AG09309 (cell line): ENCODE data around the gene SMYD1.

ENCODE experiments used
- DNase-seq: peaks from one replicate; pipeline ENCODE4 v3.0.0-alpha.2; 2010; ENCODE audit warnings: low read depth
- H3K4me3 ChIP-seq: 2 replicates; pipeline ENCODE4 v1.5.1; 2011; ENCODE audit warnings: mild to moderate bottlenecking, low read depth, low read length, moderate library complexity; ENCODE audit not compliant: control insufficient read depth
- CTCF ChIP-seq: IDR thresholded peaks from 2 replicates; pipeline ENCODE4 v1.5.1; 2011; ENCODE audit warnings: mild to moderate bottlenecking, low read depth, low read length, inconsistent platforms; ENCODE audit not compliant: insufficient read depth, control insufficient read depth; ENCODE audit errors: missing control alignments

Gene SMYD1

DNA sequence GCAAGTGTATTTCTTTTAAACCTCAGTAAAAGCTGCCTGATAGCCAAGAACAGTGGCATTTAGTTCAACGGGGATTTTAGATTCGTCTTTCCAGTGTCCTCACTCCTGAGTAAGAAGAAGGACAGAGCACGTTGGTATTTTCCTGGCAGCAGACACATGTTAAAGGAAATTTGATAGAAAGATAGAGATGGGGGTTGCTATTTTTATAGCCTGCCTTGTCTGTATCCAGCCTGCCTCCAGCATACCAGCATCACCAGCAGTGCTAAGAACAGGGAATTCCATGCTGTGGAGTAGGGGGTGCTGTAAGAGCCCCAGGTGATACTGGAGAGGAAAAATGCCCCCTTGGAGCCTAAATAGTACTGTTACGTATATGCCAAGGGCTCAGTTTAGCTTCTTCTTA is 1.1 kb upstream of the SMYD1 start:
- H3K4me3 ChIP-seq = no peak overlapping the region
- no peak for DNase-seq
- no peak for TF ChIP-seq CTCF

- DNase-seq = no peak
- H3K4me3 ChIP-seq = no peak overlapping the region
- no peak for TF ChIP-seq CTCF
Observed at GRCh38 chr2:88067189-88067588, 436 bp upstream of the SMYD1 start.

DNA sequence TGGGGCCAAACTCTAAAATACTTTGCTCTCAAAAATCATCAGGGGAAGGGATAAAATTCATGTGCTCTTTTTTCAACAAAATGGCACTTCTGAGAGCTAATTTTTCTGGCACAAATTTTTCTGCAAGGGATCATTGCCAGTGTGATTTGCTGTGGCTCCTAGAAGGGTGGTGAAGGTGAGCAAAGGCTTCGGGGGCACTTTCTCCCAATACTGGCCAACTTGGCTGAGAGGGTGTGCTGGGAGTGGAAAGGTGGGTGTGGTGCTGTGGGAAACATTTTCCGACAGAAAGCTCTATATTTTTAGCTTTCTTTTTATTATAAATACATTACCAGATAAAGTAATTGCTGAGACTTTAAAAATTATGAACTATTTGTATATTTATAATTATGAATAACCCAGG is 419 bp downstream of the SMYD1 start:
- no peak for TF ChIP-seq CTCF
- no peak overlapping the region for H3K4me3 ChIP-seq
- DNase-seq = no peak

DNA sequence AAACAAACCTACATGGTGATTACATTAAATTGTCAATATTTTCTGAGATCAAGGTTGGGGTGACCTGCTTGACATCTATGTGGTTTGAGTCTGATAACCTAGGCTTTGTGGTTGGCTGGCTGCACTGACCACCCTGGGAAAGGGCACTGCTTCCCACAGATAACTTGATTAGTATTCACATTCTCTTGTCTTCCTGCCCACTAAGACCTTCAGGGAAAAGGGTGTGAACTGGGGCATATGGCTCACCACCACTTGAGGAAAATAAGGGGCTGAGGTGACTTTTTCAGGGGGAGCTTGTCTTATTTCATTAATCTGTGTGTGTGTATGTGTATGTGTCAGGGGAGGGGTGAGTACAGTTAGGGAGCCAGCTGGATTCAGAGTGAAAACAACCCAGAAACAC is 1.5 kb downstream of the SMYD1 start:
- TF ChIP-seq CTCF = no peak
- DNase-seq = no peak
- H3K4me3 ChIP-seq = no peak overlapping the region

GRCh38 chr2:88070055-88070454 is 2.4 kb downstream of the SMYD1 start:
- DNase-seq = no peak
- no peak overlapping the region for H3K4me3 ChIP-seq
- no peak for TF ChIP-seq CTCF

DNA sequence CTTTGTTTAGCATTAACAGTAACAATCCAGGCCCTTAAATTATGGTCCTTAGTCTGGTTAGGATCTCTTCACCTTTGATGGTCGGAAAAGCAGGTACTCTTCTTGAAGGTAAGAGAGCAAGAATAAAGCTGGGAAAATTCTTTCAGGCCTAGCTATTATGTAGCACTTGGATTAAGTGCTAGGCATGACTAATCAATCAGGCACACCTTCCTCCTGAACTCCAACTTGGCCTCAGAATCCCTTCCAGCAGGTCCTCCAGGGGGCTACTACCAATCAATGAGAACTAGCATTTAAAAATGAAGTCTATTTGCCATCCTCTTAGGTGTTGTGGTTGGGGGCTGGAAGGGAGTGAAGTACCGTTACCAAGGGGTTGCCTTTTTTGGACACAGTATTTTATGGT is 3.7 kb downstream of the SMYD1 start:
- no peak for TF ChIP-seq CTCF
- DNase-seq = no peak
- H3K4me3 ChIP-seq = no peak overlapping the region

GRCh38 chr2:88074150-88074549 is 6.5 kb downstream of the SMYD1 start:
- TF ChIP-seq CTCF = no peak
- H3K4me3 ChIP-seq = no peak overlapping the region
- no peak for DNase-seq
